ENCODE data around the gene CUL2.
"Not testable (repeated sequence)": the region's sequence is repeated elsewhere in the genome, so short reads cannot be mapped to it uniquely, and the experiment has no call there.

Gene CUL2

GRCh38 chr10:34973757-34974156 lies 116.4 kb downstream of the CUL2 start:
- DNase-seq, result not testable (repeated sequence)

- not testable (repeated sequence) for DNase-seq
Measured at GRCh38 chr10:34973121-34973520, 117.0 kb downstream of the CUL2 start.

GRCh38 chr10:34972591-34972990 lies 117.5 kb downstream of the CUL2 start:
- not testable (repeated sequence) for DNase-seq

GRCh38 chr10:34971606-34972334 lies 118.4 kb downstream of the CUL2 start:
- DNase-seq, result not testable (repeated sequence)

- no peak for DNase-seq
Measured at GRCh38 chr10:34969171-34969570, 121.0 kb downstream of the CUL2 start.

GRCh38 chr10:34967335-34967880 lies 122.7 kb downstream of the CUL2 start:
- no peak for DNase-seq

- DNase-seq, result no peak
Measured at GRCh38 chr10:34966451-34966850, 123.7 kb downstream of the CUL2 start.

GRCh38 chr10:34966040-34966439 lies 124.1 kb downstream of the CUL2 start:
- DNase-seq, result no peak

- no peak for DNase-seq
Measured at GRCh38 chr10:34964166-34964800, 125.9 kb downstream of the CUL2 start.

GRCh38 chr10:34962866-34963265 lies 127.3 kb downstream of the CUL2 start:
- no peak for DNase-seq

- no peak for DNase-seq
Measured at GRCh38 chr10:34960983-34961382, 129.2 kb downstream of the CUL2 start.

GRCh38 chr10:34959786-34960185 lies 130.4 kb downstream of the CUL2 start:
- DNase-seq, result no peak

- DNase-seq, result no peak
Measured at GRCh38 chr10:34959321-34959720, 130.8 kb downstream of the CUL2 start.

Measured in SHP77 treated with DMSO at 0.1 percent for 48 hours (cell line).